Forelimb muscle (tissue), 1 donor: ENCODE measurements around the gene KIAA0513. TPM values are rescaled to one million over a fixed set of nuclear protein-coding genes. Genes with fewer than 3 reads are reported as not detected.
"Not testable (repeated sequence)": the region's sequence is repeated elsewhere in the genome, so short reads cannot be mapped to it uniquely, and the experiment has no call there.

Source experiments
- DNase-seq: peaks from one replicate; pipeline ENCODE4 v3.0.0-alpha.2; 2013; ENCODE audit warnings: low read depth
- polyA plus RNA-seq: library from polyadenylated mRNA; unstranded; fragments of 120-200 nt; gene quantifications from one replicate; pipeline ENCODE4 v1.2.1, GENCODE V29; 2013; ENCODE audit not compliant: insufficient read length

The KIAA0513 gene
- polyA plus RNA-seq, 1 donor: 2.3 TPM

GRCh38 chr16:85048921-85049562 lies 21.4 kb downstream of the KIAA0513 start:
- DNase-seq: no peak

- no peak for DNase-seq
Measured at GRCh38 chr16:85049706-85050305, 22.2 kb downstream of the KIAA0513 start.

- no peak for DNase-seq
Measured at GRCh38 chr16:85051067-85051581, 23.5 kb downstream of the KIAA0513 start.

GRCh38 chr16:85051683-85052082 lies 24.1 kb downstream of the KIAA0513 start:
- no peak for DNase-seq

GRCh38 chr16:85052536-85052935 lies 24.9 kb downstream of the KIAA0513 start:
- no peak for DNase-seq

GRCh38 chr16:85054321-85054720 lies 26.7 kb downstream of the KIAA0513 start:
- DNase-seq: not testable (repeated sequence)

- DNase-seq: no peak
Measured at GRCh38 chr16:85054948-85055492, 27.4 kb downstream of the KIAA0513 start.

GRCh38 chr16:85055493-85056210 lies 28.1 kb downstream of the KIAA0513 start:
- DNase-seq: peak; percentile 43

- DNase-seq: no peak
Measured at GRCh38 chr16:85056211-85056748, 28.7 kb downstream of the KIAA0513 start.

- no peak for DNase-seq
Measured at GRCh38 chr16:85057212-85057889, 29.8 kb downstream of the KIAA0513 start.

GRCh38 chr16:85057948-85058347 lies 30.4 kb downstream of the KIAA0513 start:
- no peak for DNase-seq

GRCh38 chr16:85058909-85059308 lies 31.3 kb downstream of the KIAA0513 start:
- no peak for DNase-seq

- no peak for DNase-seq
Measured at GRCh38 chr16:85061566-85061965, 34.0 kb downstream of the KIAA0513 start.

GRCh38 chr16:85062323-85062722 lies 34.7 kb downstream of the KIAA0513 start:
- DNase-seq: no peak

- no peak for DNase-seq
Measured at GRCh38 chr16:85062845-85063244, 35.2 kb downstream of the KIAA0513 start.

GRCh38 chr16:85064186-85064585 lies 36.6 kb downstream of the KIAA0513 start:
- no peak for DNase-seq

- DNase-seq: no peak
Measured at GRCh38 chr16:85065099-85065498, 37.5 kb downstream of the KIAA0513 start.

- DNase-seq: no peak
Measured at GRCh38 chr16:85066346-85066885, 38.8 kb downstream of the KIAA0513 start.

GRCh38 chr16:85067024-85067423 lies 39.4 kb downstream of the KIAA0513 start:
- no peak for DNase-seq

GRCh38 chr16:85067426-85067825 lies 39.8 kb downstream of the KIAA0513 start:
- DNase-seq: no peak

GRCh38 chr16:85068746-85069145 lies 41.2 kb downstream of the KIAA0513 start:
- DNase-seq: no peak
